Measurements from ENCODE around the gene CHMP5. TPM values are rescaled to one million over a fixed set of nuclear protein-coding genes. Genes with fewer than 3 reads are reported as not detected.

The CHMP5 gene
- total RNA-seq, 1 experiment from 2014 or later = 63.0 TPM

DNA sequence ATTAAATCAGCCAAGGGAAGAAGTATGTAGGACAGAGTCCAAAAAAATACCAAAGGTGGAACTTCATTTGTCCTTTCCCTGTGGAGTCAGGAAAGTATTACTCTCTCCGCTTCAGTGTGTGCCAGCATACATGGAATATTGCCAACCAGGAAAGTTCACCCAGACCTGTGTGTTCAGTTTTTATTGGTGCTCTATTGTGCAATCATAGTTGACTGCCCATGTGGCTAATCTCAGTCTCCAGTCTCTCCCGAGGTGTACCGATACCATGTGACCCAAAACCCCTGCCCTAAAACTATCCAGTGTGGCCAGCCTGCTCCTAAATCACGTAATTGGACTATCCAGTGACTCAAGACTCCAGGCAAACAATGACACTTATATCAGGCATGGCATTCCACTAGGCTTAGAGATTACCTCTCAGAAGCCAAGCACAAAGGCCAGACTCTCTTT lies 64.3 kb downstream of the CHMP5 start:
- POLR2A ChIA-PET (ENCODE audit: unreplicated experiment) = interaction anchor here (0.5 kb wide), 1 partner anchor 614 kb away, joined by 8 read pairs; no protein-coding TSS in a partner anchor
- intact Hi-C loops (cut with micrococcal nuclease; ENCODE audit: unreplicated experiment) = loop anchor here (1.0 to 10.0 kb wide), 2 partner anchors 9 to 66 kb away; no protein-coding TSS in a partner anchor
- Histone ChIP-seq H3K9me2 (ENCODE audit: insufficient read depth) (no peaks in the 10 kb centered on the region), H3K4me2 (peak overlapping the region; percentile 65), H3K79me2 (ENCODE audit: low read depth) (no peaks in the 10 kb centered on the region), H4K20me1 (ENCODE audit: insufficient read depth) (no peaks in the 10 kb centered on the region), H3F3A (ENCODE audit: insufficient read depth, low read depth) (peaks cover 33% of the 10 kb centered on the region), H3K4me3 (no peak overlapping the region), H3K27ac (peak overlapping the region; percentile 99), H3K4me1 (replicated peaks; ENCODE audit: insufficient read depth) (peaks cover 45% of the 10 kb centered on the region), H3K36me3 (ENCODE audit: low read depth) (no peaks in the 10 kb centered on the region), H3K9me3 (ENCODE audit: insufficient read depth, low read depth) (no peaks in the 10 kb centered on the region), H3K27me3 (ENCODE audit: insufficient read depth, low read depth) (no peaks in the 10 kb centered on the region), H2AFZ (no peak overlapping the region)
- TF ChIP-seq EZH2 (IDR thresholded peaks at IDR 0.05; ENCODE audit: low read depth) = no peak
- BruUV-seq (replicated peaks) = no TSS peak
- DNase-seq = peak; percentile 79 to 99
- CTCF ChIA-PET = no interaction called here

DNA sequence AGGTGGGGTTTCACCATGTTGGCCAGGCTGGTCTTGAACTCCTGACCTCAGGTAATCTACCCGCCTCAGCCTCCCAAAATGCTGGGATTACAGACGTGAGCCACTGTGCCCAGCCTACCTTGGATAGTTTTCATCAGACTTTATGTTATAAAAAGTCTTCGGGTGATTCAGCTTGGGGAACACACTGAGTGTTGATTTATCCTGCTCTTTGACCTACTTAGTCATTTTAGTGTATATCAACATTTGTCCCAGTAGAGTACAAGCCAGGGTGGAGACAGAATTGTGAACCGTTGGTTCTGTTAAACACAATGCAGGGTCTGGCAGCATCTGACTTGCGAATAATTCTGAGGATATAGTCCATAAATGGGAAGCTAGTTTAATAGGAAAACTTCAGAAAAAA lies 65.1 kb downstream of the CHMP5 start:
- intact Hi-C loops (cut with micrococcal nuclease; ENCODE audit: unreplicated experiment) = loop anchor here (1.0 to 10.0 kb wide), 2 partner anchors 10 to 65 kb away; no protein-coding TSS in a partner anchor
- no peak overlapping the region for H3K4me3 ChIP-seq

DNA sequence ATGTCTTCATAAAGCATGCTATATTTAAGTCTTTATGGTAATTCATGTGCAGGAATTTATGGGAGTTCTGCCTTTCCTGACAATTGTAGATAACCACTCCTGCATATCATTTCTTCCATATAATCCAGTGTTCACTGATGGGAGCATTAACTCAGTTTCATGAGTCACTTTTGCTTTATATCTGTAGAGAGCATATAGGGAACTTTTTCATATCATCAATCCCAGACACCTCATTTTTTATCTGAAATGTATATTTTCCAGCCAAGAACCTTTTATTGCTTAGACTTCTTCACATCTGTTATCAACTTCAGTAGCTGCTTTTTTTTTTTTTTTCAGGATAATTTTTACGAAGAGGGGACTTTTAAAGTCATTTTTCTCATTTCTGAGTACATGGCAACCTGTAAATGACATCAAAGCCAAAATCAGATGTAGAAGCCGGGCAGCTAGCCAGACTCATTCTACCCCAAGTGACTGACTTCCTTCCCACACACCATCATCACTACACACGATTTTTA lies 66.6 kb downstream of the CHMP5 start:
- TF ChIP-seq EZH2 (IDR thresholded peaks at IDR 0.05; ENCODE audit: low read depth) = no peak
- TF ChIP-seq, protein P1, sequence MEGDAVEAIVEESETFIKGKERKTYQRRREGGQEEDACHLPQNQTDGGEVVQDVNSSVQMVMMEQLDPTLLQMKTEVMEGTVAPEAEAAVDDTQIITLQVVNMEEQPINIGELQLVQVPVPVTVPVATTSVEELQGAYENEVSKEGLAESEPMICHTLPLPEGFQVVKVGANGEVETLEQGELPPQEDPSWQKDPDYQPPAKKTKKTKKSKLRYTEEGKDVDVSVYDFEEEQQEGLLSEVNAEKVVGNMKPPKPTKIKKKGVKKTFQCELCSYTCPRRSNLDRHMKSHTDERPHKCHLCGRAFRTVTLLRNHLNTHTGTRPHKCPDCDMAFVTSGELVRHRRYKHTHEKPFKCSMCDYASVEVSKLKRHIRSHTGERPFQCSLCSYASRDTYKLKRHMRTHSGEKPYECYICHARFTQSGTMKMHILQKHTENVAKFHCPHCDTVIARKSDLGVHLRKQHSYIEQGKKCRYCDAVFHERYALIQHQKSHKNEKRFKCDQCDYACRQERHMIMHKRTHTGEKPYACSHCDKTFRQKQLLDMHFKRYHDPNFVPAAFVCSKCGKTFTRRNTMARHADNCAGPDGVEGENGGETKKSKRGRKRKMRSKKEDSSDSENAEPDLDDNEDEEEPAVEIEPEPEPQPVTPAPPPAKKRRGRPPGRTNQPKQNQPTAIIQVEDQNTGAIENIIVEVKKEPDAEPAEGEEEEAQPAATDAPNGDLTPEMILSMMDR (conservative IDR thresholded peaks at IDR 0.05) = no peak
- Histone ChIP-seq H3K79me2 (ENCODE audit: low read depth) (no peaks in the 10 kb centered on the region), H3K4me1 (replicated peaks; ENCODE audit: insufficient read depth) (peaks cover 45% of the 10 kb centered on the region), H2AFZ (no peak overlapping the region), H3K36me3 (ENCODE audit: low read depth) (no peaks in the 10 kb centered on the region), H4K20me1 (ENCODE audit: insufficient read depth) (no peaks in the 10 kb centered on the region), H3F3A (ENCODE audit: insufficient read depth, low read depth) (peaks cover 33% of the 10 kb centered on the region), H3K27ac (no peak overlapping the region), H3K9me2 (ENCODE audit: insufficient read depth) (no peaks in the 10 kb centered on the region), H3K9me3 (ENCODE audit: insufficient read depth, low read depth) (no peaks in the 10 kb centered on the region), H3K4me2 (no peak overlapping the region), H3K27me3 (ENCODE audit: insufficient read depth, low read depth) (no peaks in the 10 kb centered on the region), H3K4me3 (no peak overlapping the region)
- ChIA-PET POLR2A (ENCODE audit: unreplicated experiment) (interaction anchor here (0.6 kb wide), 1 partner anchor 524 kb away, joined by 5 read pairs; no protein-coding TSS in a partner anchor), CTCF (no interaction called here)
- no TSS peak for BruUV-seq (replicated peaks)
- intact Hi-C loops (cut with micrococcal nuclease; ENCODE audit: unreplicated experiment) = no loop called here
- no peak for DNase-seq

More for the DNA sequence above, 65.1 kb downstream of the CHMP5 start:
- Histone ChIP-seq H3K27me3 (ENCODE audit: insufficient read depth, low read depth) (no peaks in the 10 kb centered on the region), H3K4me2 (peak overlapping the region; percentile 62), H3K27ac (peak overlapping the region; percentile 99), H3K4me1 (replicated peaks; ENCODE audit: insufficient read depth) (peaks cover 45% of the 10 kb centered on the region), H3K9me2 (ENCODE audit: insufficient read depth) (no peaks in the 10 kb centered on the region), H3K79me2 (ENCODE audit: low read depth) (no peaks in the 10 kb centered on the region), H2AFZ (no peak overlapping the region), H4K20me1 (ENCODE audit: insufficient read depth) (no peaks in the 10 kb centered on the region), H3K36me3 (ENCODE audit: low read depth) (no peaks in the 10 kb centered on the region), H3F3A (ENCODE audit: insufficient read depth, low read depth) (peaks cover 33% of the 10 kb centered on the region), H3K9me3 (ENCODE audit: insufficient read depth, low read depth) (no peaks in the 10 kb centered on the region)
- TF ChIP-seq EZH2 (IDR thresholded peaks at IDR 0.05; ENCODE audit: low read depth) = no peak
- TF ChIP-seq, protein P1 (conservative IDR thresholded peaks at IDR 0.05) = no peak
- DNase-seq = peak in 1 of 2 experiments; percentile 69
- POLR2A ChIA-PET (ENCODE audit: unreplicated experiment) = no interaction called here
- CTCF ChIA-PET = no interaction called here
- TSS peak; percentile 45 for BruUV-seq (replicated peaks)

Other genes starting within 250 kb of the CHMP5 start
- gene DNAJA1, start 239.8 kb upstream of the CHMP5 start, total RNA-seq (2021) = 78.0 and 88.4 TPM in 2 replicates
- gene SMU1, start 188.4 kb upstream of the CHMP5 start, total RNA-seq (2021) = 12.6 and 14.5 TPM in 2 replicates
- 75.6 and 87.2 TPM in 2 replicates for gene B4GALT1, start 97.7 kb upstream of the CHMP5 start, total RNA-seq (2021)
- not detected in 2 replicates for gene SPINK4, start 24.9 kb upstream of the CHMP5 start, total RNA-seq (2021)
- gene BAG1, start 341 bp upstream of the CHMP5 start, total RNA-seq (2021) = 21.9 and 35.5 TPM in 2 replicates
- gene NFX1, start 25.5 kb downstream of the CHMP5 start, total RNA-seq (2021) = 14.9 and 15.0 TPM in 2 replicates
- 0.59 TPM in 1 of 2 replicates, not detected in the other for gene AQP7, start 137.5 kb downstream of the CHMP5 start, total RNA-seq (2021)
- 9.9 and 15.3 TPM in 2 replicates for gene AQP3, start 182.5 kb downstream of the CHMP5 start, total RNA-seq (2021)
- 15.5 and 16.2 TPM in 2 replicates for gene NOL6, start 208.9 kb downstream of the CHMP5 start, total RNA-seq (2021)

All from PC-9 (cell line).